IMR-90 (cell line): ENCODE measurements around the gene FYB2.

ENCODE experiments used
- CEBPB ChIP-seq: IDR thresholded peaks from 2 replicates; pipeline ENCODE4 v1.6.1; 2012; ENCODE audit warnings: low read depth, low read length, improper control_type of control experiment
- CTCF ChIP-seq: conservative IDR thresholded peaks from 2 replicates; pipeline ENCODE4 v1.5.1; 2012; ENCODE audit warnings: mild to moderate bottlenecking, low read depth, low read length, improper control_type of control experiment
- MAFK ChIP-seq: IDR thresholded peaks from 2 replicates; pipeline ENCODE4 v1.6.1; 2012; ENCODE audit warnings: low read depth, low read length, improper control_type of control experiment
- MXI1 ChIP-seq: IDR thresholded peaks from 2 replicates; pipeline ENCODE4 v1.6.1; 2012; ENCODE audit warnings: low read depth, mild to moderate bottlenecking, low read length, moderate library complexity, borderline replicate concordance
- POLR2A ChIP-seq: IDR thresholded peaks from 2 replicates; pipeline ENCODE4 v1.6.1; 2012; ENCODE audit warnings: mild to moderate bottlenecking, low read depth, low read length
- RFX5 ChIP-seq: IDR thresholded peaks from 2 replicates; pipeline ENCODE4 v1.8.0; 2012; ENCODE audit warnings: low read depth, mild to moderate bottlenecking, low read length, moderate library complexity

GRCh38 chr1:56798053-56798471, 21.1 kb downstream of the FYB2 start:
- TF ChIP-seq POLR2A = no peak
- TF ChIP-seq RFX5 = peak; percentile 85
- no peak for TF ChIP-seq CTCF
- TF ChIP-seq MXI1 = no peak
- no peak for TF ChIP-seq CEBPB
- TF ChIP-seq MAFK = peak; percentile 59
